Heart left ventricle (tissue), 13 donors: ENCODE measurements around the gene GCG.

Experiments
- POLR2A ChIP-seq, 2 donors: fragments of 450-650 bp; IDR thresholded peaks; one replicate each; pipeline ENCODE4 v1.6.1; 2017; ENCODE audit warnings: antibody characterized with exemption in 2 of 2, mild to moderate bottlenecking in 2 of 2, moderate library complexity in 2 of 2
- TF ChIP-seq, protein P1 (sequence below), 12 donors: fragments of 200-600 bp; sonication (generic) in 4 of 12; IDR thresholded peaks; one replicate each; pipeline versions ENCODE4 v1.5.0 to v1.8.0; 2018 to 2022; ENCODE audit warnings: antibody characterized with exemption in 12 of 12, mild to moderate bottlenecking in 5 of 12
- donor health status: ischemic (EF 13 %, LVEDD 7.1; RV severe dilation, severe dysfunction).
- donor health status: DM: no; HTN: yes; CAD: no.
- donor health status: DM: no; HTN: no; CAD: no.
- donor health status: ischemic (EF 25% LVEDD 6.9; RV normal size, moderate dysfunction).
- donor health status: ischemic (EF 25% LVEDD 5.7; RV mildly dilated, moderate dysfunction).
- donor health status: ischemic (EF 35%, LVEDD 5.7; RV mildly dilated, moderate dysfunction).
- donor health status: nonischemic (EF 11% LVEDD 7.7; RV severe dilation, severe dysfunction).
- donor health status: DM: yes; HTN: yes; CAD: no.
- donor health status: PGD.
- donor health status: ischemic (EF 29% LVEDD 5.4; RV normal size, mild dysfunction).
- donor health status: nonischemic (EF 23%, LVEDD 6.1; RV moderate dilation, normal function).

DNA sequence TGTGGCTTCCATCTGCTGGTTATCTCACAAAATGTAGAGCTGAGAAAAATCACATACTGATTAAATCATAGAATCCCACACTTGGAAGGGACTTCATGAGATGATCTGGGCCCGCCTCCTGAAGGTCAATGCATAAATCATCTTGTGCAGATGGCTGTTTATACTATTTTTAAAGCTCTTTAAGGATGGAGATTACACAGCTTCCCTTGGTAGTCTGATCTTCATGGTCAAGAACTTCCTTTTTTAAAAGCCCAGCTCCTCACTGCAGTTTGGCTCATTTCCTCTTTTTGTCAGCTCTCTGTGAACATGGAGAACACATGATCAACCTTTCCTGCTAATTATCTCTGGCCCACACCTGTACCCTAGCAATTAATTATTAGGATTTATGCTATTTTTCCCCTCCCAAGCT, 25.9 kb downstream of the GCG start:
- TF ChIP-seq, protein P1, sequence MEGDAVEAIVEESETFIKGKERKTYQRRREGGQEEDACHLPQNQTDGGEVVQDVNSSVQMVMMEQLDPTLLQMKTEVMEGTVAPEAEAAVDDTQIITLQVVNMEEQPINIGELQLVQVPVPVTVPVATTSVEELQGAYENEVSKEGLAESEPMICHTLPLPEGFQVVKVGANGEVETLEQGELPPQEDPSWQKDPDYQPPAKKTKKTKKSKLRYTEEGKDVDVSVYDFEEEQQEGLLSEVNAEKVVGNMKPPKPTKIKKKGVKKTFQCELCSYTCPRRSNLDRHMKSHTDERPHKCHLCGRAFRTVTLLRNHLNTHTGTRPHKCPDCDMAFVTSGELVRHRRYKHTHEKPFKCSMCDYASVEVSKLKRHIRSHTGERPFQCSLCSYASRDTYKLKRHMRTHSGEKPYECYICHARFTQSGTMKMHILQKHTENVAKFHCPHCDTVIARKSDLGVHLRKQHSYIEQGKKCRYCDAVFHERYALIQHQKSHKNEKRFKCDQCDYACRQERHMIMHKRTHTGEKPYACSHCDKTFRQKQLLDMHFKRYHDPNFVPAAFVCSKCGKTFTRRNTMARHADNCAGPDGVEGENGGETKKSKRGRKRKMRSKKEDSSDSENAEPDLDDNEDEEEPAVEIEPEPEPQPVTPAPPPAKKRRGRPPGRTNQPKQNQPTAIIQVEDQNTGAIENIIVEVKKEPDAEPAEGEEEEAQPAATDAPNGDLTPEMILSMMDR (IDR thresholded peaks at IDR 0.05): no peak
- TF ChIP-seq POLR2A (IDR thresholded peaks at IDR 0.05): no peak
